Measurements from ENCODE around the gene ZNF669. TPM values are rescaled to one million over a fixed set of nuclear protein-coding genes. Genes with fewer than 3 reads are reported as not detected.
"Not testable (repeated sequence)": the region's sequence is repeated elsewhere in the genome, so short reads cannot be mapped to it uniquely, and the experiment has no call there.

Gene ZNF669
- total RNA-seq, 1 experiment from 2014 or later, result 19.5 TPM

DNA sequence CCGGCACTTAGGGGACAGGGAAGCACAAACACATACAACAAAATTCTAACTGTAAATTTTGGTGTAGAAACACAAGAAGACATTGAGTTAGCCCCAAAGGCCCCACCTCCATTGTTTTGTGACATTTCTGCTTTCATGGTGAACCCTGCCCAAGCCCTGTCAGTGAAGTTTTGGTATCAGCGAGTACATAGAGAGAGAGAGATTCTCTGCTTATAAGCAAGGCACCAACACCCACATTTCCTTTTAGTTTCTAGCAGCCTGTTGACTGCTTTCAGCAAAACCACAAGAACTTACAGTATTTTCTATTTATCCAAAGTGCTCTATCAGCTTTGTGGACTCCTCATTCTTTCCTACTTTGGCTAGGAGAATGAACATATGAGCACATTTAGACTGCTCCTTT lies 43.6 kb upstream of the ZNF669 start:
- Histone ChIP-seq H3K56ac (ENCODE audit: insufficient read length, low read depth, low read length) (no peak overlapping the region), H3K4me2 (ENCODE audit: insufficient read depth, insufficient read length, low read length) (no peak overlapping the region), H2AFZ (ENCODE audit: low read length) (no peak overlapping the region), H4K20me1 (ENCODE audit: control insufficient read depth, insufficient read depth, insufficient read length) (no peaks in the 10 kb centered on the region), H3K27me3 (ENCODE audit: insufficient read depth, low read length) (no peaks in the 10 kb centered on the region), H3K9ac (ENCODE audit: extremely low read depth, insufficient read length, low read length) (no peak overlapping the region), H3K23ac (ENCODE audit: insufficient read length, low read depth, low read length) (no peak overlapping the region), H2BK20ac (ENCODE audit: low read depth, low read length, poor library complexity, severe bottlenecking) (no peak overlapping the region), H3K79me2 (ENCODE audit: insufficient read depth, low read length) (no peaks in the 10 kb centered on the region), H3K18ac (ENCODE audit: insufficient read length, low read depth, low read length) (no peak overlapping the region), H3T11ph (ENCODE audit: low read length) (no peak overlapping the region), H2AK5ac (ENCODE audit: insufficient read length, low read length) (no peak overlapping the region), H4K91ac (ENCODE audit: insufficient read length, low read depth, low read length) (no peak overlapping the region), H3K23me2 (ENCODE audit: insufficient read length, low read depth, low read length, poor library complexity, severe bottlenecking) (no peaks in the 10 kb centered on the region), H3K9me3 (ENCODE audit: control insufficient read depth, low read depth, low read length) (no peaks in the 10 kb centered on the region), H2BK15ac (ENCODE audit: low read depth, low read length) (no peak overlapping the region), H4K5ac (ENCODE audit: insufficient read length, low read depth, low read length) (no peak overlapping the region), H3K4me1 (ENCODE audit: insufficient read depth, low read length) (no peaks in the 10 kb centered on the region), H3K4ac (ENCODE audit: low read depth, low read length) (no peak overlapping the region), H2BK120ac (ENCODE audit: low read depth, low read length, poor library complexity, severe bottlenecking) (no peak overlapping the region), H4K8ac (replicated peaks; ENCODE audit: insufficient read length, low read depth, low read length) (no peak overlapping the region), H3K79me1 (ENCODE audit: insufficient read depth, low read depth, low read length, poor library complexity, severe bottlenecking) (no peaks in the 10 kb centered on the region), H2BK5ac (ENCODE audit: insufficient read length, low read length) (no peak overlapping the region), H2BK12ac (ENCODE audit: insufficient read length, low read depth, low read length) (no peak overlapping the region), H3K14ac (ENCODE audit: insufficient read depth, low read length) (no peak overlapping the region), H3K27ac (ENCODE audit: insufficient read length, low read depth, low read length) (no peak overlapping the region)
- no CpG with 5 or more reads among the region's 2 CpGs for WGBS (ENCODE audit: extremely low coverage, insufficient read length, low lambda C conversion rate)
- no peak overlapping the region for H3K27ac Mint-ChIP-seq
- H3K4me1 Mint-ChIP-seq, result peaks cover 5 to 8% of the 10 kb centered on the region in 2 experiments
- peaks cover 36 to 50% of the 10 kb centered on the region in 2 experiments for H3K9me3 Mint-ChIP-seq
- peaks cover 45 to 73% (median 67%) of the 10 kb centered on the region in 3 experiments for H3K36me3 Mint-ChIP-seq (ENCODE audit: insufficient read depth in 1 of 3, low read depth in 3 of 3)
- no peak for DNase-seq
- TF ChIP-seq CTCF (conservative IDR thresholded peaks at IDR 0.05), result no peak
- no peak overlapping the region for H3K4me3 Mint-ChIP-seq
- no peaks in the 10 kb centered on the region for H3K27me3 Mint-ChIP-seq (ENCODE audit: low read depth)

DNA sequence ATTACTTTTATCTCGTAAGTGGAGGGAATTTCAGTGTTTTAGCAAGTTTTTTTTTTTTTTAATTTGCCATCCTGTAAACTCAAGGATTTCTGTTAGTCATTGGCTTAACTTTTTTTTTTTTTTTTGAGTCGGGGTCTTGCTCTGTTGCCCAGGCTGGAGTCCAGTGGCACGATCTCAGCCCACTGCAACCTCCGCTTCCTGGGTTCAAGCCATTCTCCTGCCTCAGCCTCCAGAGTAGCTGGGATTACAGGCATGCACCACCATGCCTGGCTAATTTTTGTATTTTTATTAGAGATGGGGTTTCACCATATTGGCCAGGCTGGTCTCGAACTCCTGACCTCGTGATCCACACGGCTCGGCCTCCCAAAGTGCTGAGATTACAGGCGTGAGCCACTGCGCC lies 43.0 kb upstream of the ZNF669 start:
- not testable (repeated sequence) for H3K27ac ChIP-seq (ENCODE audit: insufficient read length, low read depth, low read length); H3K4me1 ChIP-seq (ENCODE audit: insufficient read depth, low read length); H3K27ac Mint-ChIP-seq; H3T11ph ChIP-seq (ENCODE audit: low read length); H3K9me3 ChIP-seq (ENCODE audit: control insufficient read depth, low read depth, low read length); H4K5ac ChIP-seq (ENCODE audit: insufficient read length, low read depth, low read length); H3K4me1 Mint-ChIP-seq; DNase-seq; H2BK120ac ChIP-seq (ENCODE audit: low read depth, low read length, poor library complexity, severe bottlenecking); H4K91ac ChIP-seq (ENCODE audit: insufficient read length, low read depth, low read length); H3K23me2 ChIP-seq (ENCODE audit: insufficient read length, low read depth, low read length, poor library complexity, severe bottlenecking); H3K27me3 Mint-ChIP-seq (ENCODE audit: low read depth); H2BK15ac ChIP-seq (ENCODE audit: low read depth, low read length); H3K79me1 ChIP-seq (ENCODE audit: insufficient read depth, low read depth, low read length, poor library complexity, severe bottlenecking); H3K4me3 Mint-ChIP-seq; H3K23ac ChIP-seq (ENCODE audit: insufficient read length, low read depth, low read length); H2BK5ac ChIP-seq (ENCODE audit: insufficient read length, low read length); H3K27me3 ChIP-seq (ENCODE audit: insufficient read depth, low read length); H4K8ac ChIP-seq (replicated peaks; ENCODE audit: insufficient read length, low read depth, low read length); H3K4me2 ChIP-seq (ENCODE audit: insufficient read depth, insufficient read length, low read length); H2BK12ac ChIP-seq (ENCODE audit: insufficient read length, low read depth, low read length); H3K9ac ChIP-seq (ENCODE audit: extremely low read depth, insufficient read length, low read length); H4K20me1 ChIP-seq (ENCODE audit: control insufficient read depth, insufficient read depth, insufficient read length); H2BK20ac ChIP-seq (ENCODE audit: low read depth, low read length, poor library complexity, severe bottlenecking); H2AFZ ChIP-seq (ENCODE audit: low read length); H2AK5ac ChIP-seq (ENCODE audit: insufficient read length, low read length); H3K14ac ChIP-seq (ENCODE audit: insufficient read depth, low read length); H3K79me2 ChIP-seq (ENCODE audit: insufficient read depth, low read length); H3K4ac ChIP-seq (ENCODE audit: low read depth, low read length); H3K18ac ChIP-seq (ENCODE audit: insufficient read length, low read depth, low read length); H3K56ac ChIP-seq (ENCODE audit: insufficient read length, low read depth, low read length)
- no CpG with 5 or more reads among the region's 10 CpGs for WGBS (ENCODE audit: extremely low coverage, insufficient read length, low lambda C conversion rate)
- Mint-ChIP-seq H3K36me3 (ENCODE audit: insufficient read depth in 1 of 3, low read depth in 3 of 3) (peaks cover 43 to 75% (median 68%) of the 10 kb centered on the region in 3 experiments), H3K9me3 (peaks cover 35 to 50% of the 10 kb centered on the region in 2 experiments)

All from H9 (cell line).